Upper lobe of left lung (tissue), 6 donors: ENCODE measurements around the gene DCUN1D1. TPM values are rescaled to one million over a fixed set of nuclear protein-coding genes. Genes with fewer than 3 reads are reported as not detected.

Source experiments
- ATAC-seq, 2 donors: fragments of 200-7000 bp; cut with Tn5 transposase; one replicate each; pipeline ENCODE4 v1.9.1; 2022; ENCODE audit warnings: mild to moderate bottlenecking in 2 of 2, moderate library complexity in 2 of 2; ENCODE audit not compliant: low FRiP score in 2 of 2
- DNase-seq, 2 donors: peaks; one replicate each; pipeline ENCODE4 v3.0.0-alpha.2; 2019 to 2020
- H3K27ac ChIP-seq, 4 donors: fragments of 200-600 bp; sonication (generic); one replicate each; pipeline ENCODE4 v1.5.1; 2016 to 2019
- H3K27me3 ChIP-seq, 4 donors: fragments of 200-600 bp; sonication (generic); one replicate each; pipeline ENCODE4 v1.5.1; 2017 to 2019
- H3K36me3 ChIP-seq, 4 donors: fragments of 200-600 bp; sonication (generic); one replicate each; pipeline ENCODE4 v1.5.1; 2016 to 2019
- H3K4me1 ChIP-seq, 4 donors: fragments of 200-600 bp; sonication (generic); one replicate each; pipeline ENCODE4 v1.5.1; 2018 to 2019
- H3K4me3 ChIP-seq, 4 donors: fragments of 200-600 bp; sonication (generic); one replicate each; pipeline ENCODE4 v1.5.1; 2017 to 2019; ENCODE audit warnings: mild to moderate bottlenecking in 2 of 4, moderate library complexity in 1 of 4
- H3K9me3 ChIP-seq, 4 donors: fragments of 200-600 bp; sonication (generic); one replicate each; pipeline ENCODE4 v1.5.1; 2018 to 2019
- CTCF ChIP-seq, 6 experiments: fragments of 450-650 bp in 4 of 6; fragments of 200-600 bp in 2 of 6; sonication (generic) in 2 of 6; IDR thresholded peaks; one replicate each; pipeline ENCODE4 v1.5.1; 2016 to 2019; ENCODE audit warnings: antibody characterized with exemption in 6 of 6
- EP300 ChIP-seq, 4 donors: sonication (generic); formaldehyde crosslinking; IDR thresholded peaks; one replicate each; pipeline ENCODE4 v1.5.1; 2017; ENCODE audit warnings: antibody characterized with exemption in 4 of 4, control low read depth in 2 of 4
- POLR2A ChIP-seq, 4 donors: fragments of 450-650 bp; IDR thresholded peaks; one replicate each; pipeline ENCODE4 v1.5.1; 2016 to 2017; ENCODE audit warnings: antibody characterized with exemption in 4 of 4, mild to moderate bottlenecking in 2 of 4
- POLR2AphosphoS5 ChIP-seq, 2 donors: sonication (generic); formaldehyde crosslinking; IDR thresholded peaks; one replicate each; pipeline ENCODE4 v1.5.1; 2017; ENCODE audit warnings: antibody characterized with exemption in 2 of 2
- WGBS, 2 donors: methylation state at CpG; one replicate each; pipeline ENCODE4 v1.1.5; 2017 to 2018; 5-methylcytosine and 5-hydroxymethylcytosine counted together
- total RNA-seq, 6 donors: library from RNA; depleted of rRNA in 4 of 6; stranded (reverse); fragments of >200 nt in 4 of 6; gene quantifications; one replicate each; pipeline versions ENCODE4 v1.1.0 to v1.2.1, GENCODE V29; 2016 to 2021
- donor health status: DM: no; HTN: no; CAD: no; lungs with moderate emphysema.
- donor health status: DM: no; HTN: yes; CAD: no; lungs with severe emphysema.

Gene DCUN1D1
- total RNA-seq, 6 donors from 2014 or later = 9.9 to 46.1 (median 27.2) TPM

DNA sequence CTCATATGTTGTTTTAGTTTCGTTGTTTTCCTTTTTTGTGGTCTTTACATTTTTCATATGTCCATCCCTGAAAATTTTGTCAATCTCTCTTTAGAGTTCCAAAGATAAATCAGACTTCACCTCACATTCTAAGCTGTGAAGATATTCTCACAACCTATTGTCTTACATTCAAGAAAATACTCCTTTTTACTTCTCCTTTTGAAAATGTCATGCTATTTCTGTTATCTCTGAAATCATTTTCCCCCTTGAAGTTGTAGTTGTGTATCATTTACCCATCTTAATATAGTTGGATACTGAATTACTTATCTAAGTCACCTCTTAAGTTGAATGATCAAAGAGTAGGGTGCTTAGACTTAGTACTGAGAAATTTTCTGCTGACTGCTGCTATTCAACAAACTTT, 74.3 kb downstream of the DCUN1D1 start:
- ATAC-seq = no peak
- TF ChIP-seq POLR2A (IDR thresholded peaks at IDR 0.05) = no peak
- TF ChIP-seq CTCF (IDR thresholded peaks at IDR 0.05) = no peak
- no peak for TF ChIP-seq EP300 (IDR thresholded peaks at IDR 0.05)
- TF ChIP-seq POLR2AphosphoS5 (IDR thresholded peaks at IDR 0.05) = no peak
- Histone ChIP-seq H3K4me3 (no peak overlapping the region), H3K36me3 (peaks cover 0 to 50% (median 12%) of the 10 kb centered on the region in 4 donors), H3K4me1 (no peaks in the 10 kb centered on the region), H3K27ac (no peak overlapping the region), H3K9me3 (no peaks in the 10 kb centered on the region), H3K27me3 (no peaks in the 10 kb centered on the region)
- 91 to 100% methylated on average over 1 of the region's 1 CpG for WGBS, 2 donors
- no peak for DNase-seq

- TF ChIP-seq POLR2AphosphoS5 (IDR thresholded peaks at IDR 0.05) (no peak), EP300 (IDR thresholded peaks at IDR 0.05) (no peak), POLR2A (IDR thresholded peaks at IDR 0.05) (no peak), CTCF (IDR thresholded peaks at IDR 0.05) (no peak)
- Histone ChIP-seq H3K27me3 (no peaks in the 10 kb centered on the region), H3K27ac (no peak overlapping the region), H3K4me3 (no peak overlapping the region), H3K4me1 (no peaks in the 10 kb centered on the region), H3K9me3 (no peaks in the 10 kb centered on the region), H3K36me3 (peaks cover 0 to 50% (median 12%) of the 10 kb centered on the region in 4 donors)
- WGBS, 2 donors = 97 to 98% methylated on average over 4 of the region's 4 CpGs
- no peak for ATAC-seq
- no peak for DNase-seq
Observed at GRCh38 chr3:182905623-182906022, 74.7 kb downstream of the DCUN1D1 start.

GRCh38 chr3:182904164-182904563, 76.2 kb downstream of the DCUN1D1 start:
- Histone ChIP-seq H3K9me3 (no peaks in the 10 kb centered on the region), H3K4me3 (no peak overlapping the region), H3K27me3 (no peaks in the 10 kb centered on the region), H3K27ac (no peak overlapping the region), H3K36me3 (peaks cover 0 to 55% (median 12%) of the 10 kb centered on the region in 4 donors), H3K4me1 (no peaks in the 10 kb centered on the region)
- ATAC-seq = no peak
- WGBS, 2 donors = 92 to 94% methylated on average over 3 of the region's 3 CpGs
- no peak for TF ChIP-seq POLR2A (IDR thresholded peaks at IDR 0.05)
- TF ChIP-seq EP300 (IDR thresholded peaks at IDR 0.05) = no peak
- no peak for TF ChIP-seq CTCF (IDR thresholded peaks at IDR 0.05)
- no peak for TF ChIP-seq POLR2AphosphoS5 (IDR thresholded peaks at IDR 0.05)
- DNase-seq = no peak

- H3K36me3 ChIP-seq = peaks cover 0 to 72% (median 13%) of the 10 kb centered on the region in 4 donors
- H3K9me3 ChIP-seq = no peaks in the 10 kb centered on the region
- ATAC-seq (no peak), DNase-seq (no peak)
- H3K27me3 ChIP-seq = no peaks in the 10 kb centered on the region
- no peaks in the 10 kb centered on the region for H3K4me1 ChIP-seq
- H3K27ac ChIP-seq = no peak overlapping the region
- TF ChIP-seq EP300 (IDR thresholded peaks at IDR 0.05) (no peak), POLR2A (IDR thresholded peaks at IDR 0.05) (no peak), POLR2AphosphoS5 (IDR thresholded peaks at IDR 0.05) (no peak), CTCF (IDR thresholded peaks at IDR 0.05) (no peak)
- WGBS, 2 donors = 86% methylated on average over 5 of the region's 5 CpGs
- H3K4me3 ChIP-seq = no peak overlapping the region
Observed at GRCh38 chr3:182902236-182902635, 78.1 kb downstream of the DCUN1D1 start.

GRCh38 chr3:182896553-182896952, 83.8 kb downstream of the DCUN1D1 start:
- H3K27me3 ChIP-seq = no peaks in the 10 kb centered on the region
- TF ChIP-seq EP300 (IDR thresholded peaks at IDR 0.05) = no peak
- no peak for TF ChIP-seq CTCF (IDR thresholded peaks at IDR 0.05)
- TF ChIP-seq POLR2A (IDR thresholded peaks at IDR 0.05) = no peak
- TF ChIP-seq POLR2AphosphoS5 (IDR thresholded peaks at IDR 0.05) = no peak
- 91 to 95% methylated on average over 2 of the region's 2 CpGs for WGBS, 2 donors
- H3K4me3 ChIP-seq = no peak overlapping the region
- H3K4me1 ChIP-seq = peaks cover 0 to 3% (median 0%) of the 10 kb centered on the region in 4 donors
- ATAC-seq (no peak), DNase-seq (no peak)
- H3K36me3 ChIP-seq = peaks cover 0 to 51% (median 1%) of the 10 kb centered on the region in 4 donors
- no peak overlapping the region for H3K27ac ChIP-seq
- no peaks in the 10 kb centered on the region for H3K9me3 ChIP-seq
